Mucosa of descending colon (tissue), 3 donors: ENCODE measurements around the gene CDKL2. TPM values are rescaled to one million over a fixed set of nuclear protein-coding genes. Genes with fewer than 3 reads are reported as not detected.

Experiments used
- ATAC-seq: fragments of 200-7000 bp; cut with Tn5 transposase; one replicate; pipeline ENCODE4 v1.9.1; 2020; ENCODE audit warnings: mild to moderate bottlenecking, moderate library complexity
- DNase-seq, 3 donors: peaks; one replicate each; pipeline ENCODE4 v3.0.0-alpha.2; 2020
- H3K36me3 ChIP-seq: fragments of 200-600 bp; one replicate; pipeline ENCODE4 v1.8.0; 2021; ENCODE audit warnings: low read depth, mild to moderate bottlenecking
- H3K4me1 ChIP-seq: fragments of 200-600 bp; one replicate; pipeline ENCODE4 v1.8.0; 2021; ENCODE audit warnings: low read depth, mild to moderate bottlenecking
- H3K4me3 ChIP-seq: fragments of 200-600 bp; one replicate; pipeline ENCODE4 v1.8.0; 2021; ENCODE audit warnings: mild to moderate bottlenecking
- H3K9me3 ChIP-seq: fragments of 200-600 bp; one replicate; pipeline ENCODE4 v1.8.0; 2021; ENCODE audit warnings: mild to moderate bottlenecking
- CTCF ChIP-seq: fragments of 200-600 bp; IDR thresholded peaks from one replicate; pipeline ENCODE4 v1.8.0; 2022; ENCODE audit warnings: antibody characterized with exemption, mild to moderate bottlenecking
- intact Hi-C, 2 donors: fragments of 100-400 bp; cut with DNase I in 1 of 2; cut with micrococcal nuclease in 1 of 2; formaldehyde crosslinking; loops; one replicate each; pipeline versions ENCODE4 v1.11.0 to v1.11.1; 2022; cut with DNase I, micrococcal nuclease
- total RNA-seq, 3 donors: library from RNA; stranded (reverse); fragmentation: NEBNext Ultra II Directional in 2 of 3; extraction: Animal tissue kit (Norgen Biotek cat#: 25700) in 2 of 3; gene quantifications; one replicate each; pipeline versions ENCODE4 v1.2.1 to v1.2.4, GENCODE V29; 2021 to 2023
- donor health status: DM: no; HTN: no; CAD: no; lungs with moderate emphysema.
- donor health status: DM: no; HTN: no; CAD: no.
- donor health status: DM: no; HTN: yes; CAD: no.

Gene CDKL2
- total RNA-seq, 3 donors from 2014 or later = 1.6 to 3.5 (median 2.3) TPM

GRCh38 chr4:75655562-75655961, 25.2 kb upstream of the CDKL2 start:
- Histone ChIP-seq H3K36me3 (no peaks in the 10 kb centered on the region), H3K4me3 (no peak overlapping the region), H3K9me3 (no peaks in the 10 kb centered on the region), H3K4me1 (no peaks in the 10 kb centered on the region)
- peak; percentile 24 for ATAC-seq
- TF ChIP-seq CTCF = no peak
- no peak for DNase-seq
- intact Hi-C loops = no loop called here

GRCh38 chr4:75654905-75655304, 24.6 kb upstream of the CDKL2 start:
- no peak overlapping the region for H3K4me3 ChIP-seq
- intact Hi-C loops = no loop called here
- no peak for TF ChIP-seq CTCF
- DNase-seq (no peak), ATAC-seq (no peak)
- no peaks in the 10 kb centered on the region for H3K4me1 ChIP-seq
- H3K9me3 ChIP-seq = no peaks in the 10 kb centered on the region
- no peaks in the 10 kb centered on the region for H3K36me3 ChIP-seq

- peak in 1 of 3 donors; percentile 44 for DNase-seq
- no peak overlapping the region for H3K4me3 ChIP-seq
- peak; percentile 86 for ATAC-seq
- no peaks in the 10 kb centered on the region for H3K9me3 ChIP-seq
- H3K36me3 ChIP-seq = no peaks in the 10 kb centered on the region
- intact Hi-C loops = no loop called here
- TF ChIP-seq CTCF = peak; percentile 8
- no peaks in the 10 kb centered on the region for H3K4me1 ChIP-seq
Observed at GRCh38 chr4:75653845-75654503, 23.6 kb upstream of the CDKL2 start.

GRCh38 chr4:75644095-75644494, 13.8 kb upstream of the CDKL2 start:
- no peak for ATAC-seq
- no peaks in the 10 kb centered on the region for H3K4me1 ChIP-seq
- H3K4me3 ChIP-seq = no peak overlapping the region
- intact Hi-C loops = no loop called here
- H3K36me3 ChIP-seq = peaks cover 13% of the 10 kb centered on the region
- no peaks in the 10 kb centered on the region for H3K9me3 ChIP-seq
- no peak for TF ChIP-seq CTCF
- DNase-seq = no peak

- no peak for ATAC-seq
- H3K4me3 ChIP-seq = no peak overlapping the region
- H3K4me1 ChIP-seq = no peaks in the 10 kb centered on the region
- intact Hi-C loops = no loop called here
- H3K36me3 ChIP-seq = peaks cover 13% of the 10 kb centered on the region
- no peak for TF ChIP-seq CTCF
- DNase-seq = no peak
- no peaks in the 10 kb centered on the region for H3K9me3 ChIP-seq
Observed at GRCh38 chr4:75643651-75644050, 13.3 kb upstream of the CDKL2 start.
